OCI-M2 (cell line): ENCODE measurements around the gene AMZ2.
A peak's percentile ranks its signal among the peaks of the same experiment; 100 is the strongest.
"Not testable (repeated sequence)": the region's sequence is repeated elsewhere in the genome, so short reads cannot be mapped to it uniquely, and the experiment has no call there.

Experiments
- DNase-seq: peaks from one replicate; lab custom pipeline; 2025; ENCODE audit not compliant: unreplicated experiment; lab: John Stamatoyannopoulos, UW

Gene AMZ2, protein sequence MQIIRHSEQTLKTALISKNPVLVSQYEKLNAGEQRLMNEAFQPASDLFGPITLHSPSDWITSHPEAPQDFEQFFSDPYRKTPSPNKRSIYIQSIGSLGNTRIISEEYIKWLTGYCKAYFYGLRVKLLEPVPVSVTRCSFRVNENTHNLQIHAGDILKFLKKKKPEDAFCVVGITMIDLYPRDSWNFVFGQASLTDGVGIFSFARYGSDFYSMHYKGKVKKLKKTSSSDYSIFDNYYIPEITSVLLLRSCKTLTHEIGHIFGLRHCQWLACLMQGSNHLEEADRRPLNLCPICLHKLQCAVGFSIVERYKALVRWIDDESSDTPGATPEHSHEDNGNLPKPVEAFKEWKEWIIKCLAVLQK

GRCh38 chr17:68247445-68248198 lies at the start of gene AMZ2:
AMZ2 (plus strand) TSS chr17:68248043; CDS start chr17:68250188, 2,145 bp downstream.
- peak; percentile 27 for DNase-seq

GRCh38 chr17:68198931-68199836 lies 48.7 kb upstream of the AMZ2 start:
- DNase-seq = no peak

DNA sequence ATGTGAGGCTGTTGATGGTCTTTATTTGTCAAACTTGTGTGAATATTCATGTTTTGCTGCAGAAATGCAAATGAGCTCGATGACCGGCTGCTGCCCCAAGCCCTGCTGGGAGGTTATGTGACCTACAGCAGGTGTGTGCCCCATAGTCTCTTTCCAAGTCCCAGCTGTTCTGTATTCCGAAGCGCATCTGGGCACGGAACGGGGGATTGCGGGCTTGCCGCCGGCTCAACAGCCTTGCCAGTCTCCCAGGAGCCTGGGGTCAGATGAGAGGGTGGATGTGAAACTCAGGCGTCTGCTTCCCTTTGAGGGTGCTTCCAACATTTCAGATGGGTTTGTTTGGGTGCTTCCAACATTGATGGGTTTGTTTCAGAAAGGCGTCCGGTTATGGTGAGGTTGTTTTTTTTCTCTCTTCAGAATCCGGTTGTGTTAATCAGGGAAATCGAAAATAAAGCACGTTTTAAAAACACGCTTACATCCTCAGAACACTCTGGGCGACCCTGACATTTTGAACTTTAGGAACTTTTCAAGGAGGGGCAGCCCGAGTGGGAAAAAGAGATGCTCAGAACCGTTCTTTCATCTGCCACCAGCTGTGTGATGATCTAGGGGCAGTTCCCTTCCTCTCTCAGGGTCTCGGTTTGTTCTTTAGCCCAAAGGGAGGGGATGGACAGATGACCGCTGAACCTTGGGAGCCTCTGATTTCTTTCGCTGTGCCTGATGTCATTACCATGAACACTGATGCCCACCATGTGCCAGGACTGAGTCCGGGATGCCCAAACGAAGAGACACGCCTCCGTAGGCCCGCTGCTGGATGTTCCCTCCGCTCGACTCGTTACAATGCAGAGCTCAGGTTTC lies 47.8 kb upstream of the AMZ2 start:
- DNase-seq = no peak

GRCh38 chr17:68200689-68201417 lies 47.0 kb upstream of the AMZ2 start:
- DNase-seq = no peak

DNA sequence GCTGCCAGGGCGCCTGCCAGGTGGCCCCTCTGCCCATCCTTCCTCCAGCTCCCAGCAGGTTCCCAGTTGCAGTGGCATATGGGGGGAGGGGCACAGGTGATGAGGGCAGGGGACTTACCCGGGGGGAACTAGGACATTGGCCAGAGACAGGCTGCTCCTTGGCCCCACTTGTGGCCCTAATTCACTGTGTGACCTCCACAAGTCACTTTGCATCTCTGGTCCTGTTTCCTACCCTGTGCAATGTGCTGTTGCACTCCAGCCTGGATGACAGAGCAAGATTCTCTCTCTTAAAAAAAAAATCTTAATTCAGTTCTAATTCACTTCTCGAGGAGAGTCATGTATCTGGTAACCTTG lies 46.4 kb upstream of the AMZ2 start:
- not testable (repeated sequence) for DNase-seq

DNA sequence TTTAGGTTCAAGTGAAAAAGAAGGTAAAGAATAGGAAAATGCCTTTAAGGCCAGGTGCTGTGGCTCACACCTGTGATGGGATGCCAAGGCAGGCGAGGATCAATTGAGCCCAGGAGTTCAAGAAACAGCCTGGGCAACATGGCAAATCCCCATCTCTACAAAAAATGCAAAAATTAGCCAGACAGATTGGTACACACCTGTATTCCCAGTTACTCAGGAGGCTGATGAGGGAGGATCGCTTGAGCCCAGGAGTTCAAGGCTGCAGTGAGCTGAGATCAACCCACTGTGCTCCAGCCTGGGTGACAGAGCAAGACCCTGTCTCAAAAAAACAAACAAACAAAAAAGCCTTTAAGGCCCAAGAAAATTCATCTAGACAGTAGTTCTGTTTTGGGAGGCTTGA lies 45.5 kb upstream of the AMZ2 start:
- DNase-seq = not testable (repeated sequence)

DNA sequence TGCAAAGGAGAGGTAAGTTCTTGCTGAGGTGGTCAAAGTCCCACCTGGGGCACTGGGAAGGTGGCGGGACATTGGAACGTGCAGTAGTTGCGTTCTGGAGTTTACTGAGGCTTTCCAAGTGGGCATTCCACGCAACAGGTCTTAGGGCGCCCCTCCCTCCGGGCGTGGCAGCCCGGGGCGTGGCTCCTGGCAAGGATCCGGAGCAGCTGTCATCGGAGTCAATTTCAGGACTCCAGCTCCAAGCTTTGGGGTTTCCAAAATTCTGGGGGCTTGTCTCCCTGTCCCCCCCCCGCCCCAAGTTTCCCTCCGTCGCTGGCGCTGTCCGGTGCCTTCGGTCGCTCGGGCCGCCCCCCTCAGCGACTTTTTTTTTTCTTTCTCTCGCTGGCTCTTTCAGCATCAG lies 43.1 kb upstream of the AMZ2 start:
- DNase-seq = no peak

GRCh38 chr17:68205251-68205807 lies 42.5 kb upstream of the AMZ2 start:
- DNase-seq = no peak

DNA sequence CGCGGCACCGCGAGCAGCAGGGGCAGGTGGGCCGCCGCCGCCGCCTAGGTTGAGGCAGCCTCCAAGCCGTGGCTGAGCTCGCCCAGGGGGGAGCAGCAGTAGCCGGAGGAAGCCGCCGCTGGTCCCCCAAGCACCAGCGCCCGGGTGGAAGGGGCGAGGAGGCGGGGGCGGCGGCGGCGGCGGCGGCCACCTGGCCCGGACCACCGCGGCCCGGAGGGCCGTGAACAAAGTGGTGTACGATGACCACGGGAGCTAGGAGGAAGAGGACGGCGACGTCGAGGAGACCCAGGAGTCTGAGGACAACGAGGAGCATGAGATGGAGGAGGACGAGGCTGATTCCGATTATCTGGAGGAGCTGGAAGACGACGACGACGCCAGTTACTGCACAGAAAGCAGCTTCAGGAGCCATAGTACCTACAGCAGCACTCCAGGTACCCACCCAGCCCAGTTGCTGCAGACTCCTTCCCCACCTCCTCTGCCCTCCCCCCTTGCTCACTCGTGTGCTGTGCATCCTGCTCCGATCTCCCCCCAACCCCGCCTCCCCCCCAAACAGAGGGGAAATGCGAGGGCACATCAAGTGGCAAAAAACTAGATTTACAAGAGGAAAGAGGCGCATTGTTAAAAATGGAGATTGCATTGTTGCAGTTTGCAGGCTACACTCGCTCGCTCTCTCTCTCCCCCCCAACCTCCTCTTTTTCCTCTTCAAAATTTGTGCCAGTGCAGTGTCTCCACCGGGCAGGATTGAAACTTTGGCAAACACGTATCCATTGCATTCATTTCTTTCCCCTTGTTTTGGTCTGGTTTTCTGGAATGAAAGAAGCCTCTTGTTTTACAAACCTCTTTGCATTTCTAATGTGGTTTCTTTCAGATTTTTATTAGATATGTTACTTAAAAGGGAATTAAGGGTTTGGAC lies 41.8 kb upstream of the AMZ2 start:
- no peak for DNase-seq

DNA sequence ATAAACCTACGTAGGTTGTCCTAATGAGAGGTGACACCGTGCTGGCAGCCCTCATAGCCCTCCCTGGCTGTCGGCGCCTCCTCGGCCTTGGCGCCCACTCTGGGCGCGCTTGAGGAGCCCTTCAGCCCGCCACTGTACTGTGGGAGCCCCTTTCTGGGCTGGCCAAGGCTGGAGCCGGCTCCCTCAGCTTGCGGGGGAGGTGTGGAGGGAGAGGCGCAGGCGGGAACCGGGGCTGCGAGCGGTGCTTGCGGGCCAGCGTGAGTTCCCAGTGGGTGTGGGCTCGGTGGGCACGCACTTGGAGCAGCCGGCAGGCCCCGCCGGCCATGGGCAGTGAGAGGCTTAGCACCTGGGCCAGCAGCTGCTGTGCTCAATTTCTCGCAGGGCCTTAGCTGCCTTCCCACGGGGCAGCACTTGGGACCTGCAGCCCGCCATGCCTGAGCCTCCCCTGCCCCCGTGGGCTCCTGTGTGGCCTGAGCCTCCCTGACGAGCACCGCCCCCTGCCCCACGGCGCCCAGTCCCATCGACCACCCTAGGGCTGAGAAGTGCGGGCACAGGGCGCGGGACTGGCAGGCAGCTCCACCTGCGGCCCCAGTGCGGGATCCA lies 40.1 kb upstream of the AMZ2 start:
- no peak for DNase-seq

GRCh38 chr17:68208651-68209050 lies 39.2 kb upstream of the AMZ2 start:
- not testable (repeated sequence) for DNase-seq

- DNase-seq = not testable (repeated sequence)
Measured at GRCh38 chr17:68209191-68209900, 38.5 kb upstream of the AMZ2 start.

DNA sequence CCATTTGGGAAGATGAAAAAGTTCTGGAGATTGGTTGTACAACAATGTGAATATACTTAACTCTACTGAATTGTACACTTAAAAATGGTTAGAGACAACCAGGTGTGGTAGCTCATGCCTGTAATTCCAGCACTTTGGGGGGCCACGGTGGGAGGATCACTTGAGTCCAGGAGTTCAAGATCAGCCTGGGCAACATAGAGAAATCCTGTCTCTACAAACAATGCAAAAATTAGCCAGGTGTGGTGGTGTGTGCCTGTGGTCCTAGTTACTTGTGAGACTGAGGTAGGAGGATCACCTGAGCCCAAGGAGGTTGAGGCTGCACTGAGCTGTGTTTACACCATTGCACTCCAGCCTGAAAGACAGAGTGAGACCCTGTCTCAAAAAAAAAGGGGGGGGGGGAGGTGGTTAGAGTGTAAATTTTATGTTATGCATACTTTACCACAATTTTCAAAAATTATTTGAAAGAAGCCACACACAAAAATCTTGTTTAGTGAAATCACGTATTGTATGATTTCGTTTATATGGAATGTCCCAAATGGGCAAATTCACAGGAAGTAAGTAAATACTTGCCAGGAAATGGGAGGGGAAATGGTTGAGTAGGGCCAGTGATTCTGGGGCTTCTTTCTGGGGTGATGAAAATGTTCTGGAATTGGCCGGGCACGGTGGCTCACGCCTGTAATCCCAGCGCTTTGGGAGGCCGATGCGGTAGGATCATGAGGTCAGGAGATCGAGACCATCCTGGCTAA lies 37.1 kb upstream of the AMZ2 start:
- no peak for DNase-seq

- not testable (repeated sequence) for DNase-seq
Measured at GRCh38 chr17:68213428-68214411, 34.1 kb upstream of the AMZ2 start.

- not testable (repeated sequence) for DNase-seq
Measured at GRCh38 chr17:68215453-68215852, 32.4 kb upstream of the AMZ2 start.
